ENCODE results near the gene LIN28B.

LIN28B gene

DNA sequence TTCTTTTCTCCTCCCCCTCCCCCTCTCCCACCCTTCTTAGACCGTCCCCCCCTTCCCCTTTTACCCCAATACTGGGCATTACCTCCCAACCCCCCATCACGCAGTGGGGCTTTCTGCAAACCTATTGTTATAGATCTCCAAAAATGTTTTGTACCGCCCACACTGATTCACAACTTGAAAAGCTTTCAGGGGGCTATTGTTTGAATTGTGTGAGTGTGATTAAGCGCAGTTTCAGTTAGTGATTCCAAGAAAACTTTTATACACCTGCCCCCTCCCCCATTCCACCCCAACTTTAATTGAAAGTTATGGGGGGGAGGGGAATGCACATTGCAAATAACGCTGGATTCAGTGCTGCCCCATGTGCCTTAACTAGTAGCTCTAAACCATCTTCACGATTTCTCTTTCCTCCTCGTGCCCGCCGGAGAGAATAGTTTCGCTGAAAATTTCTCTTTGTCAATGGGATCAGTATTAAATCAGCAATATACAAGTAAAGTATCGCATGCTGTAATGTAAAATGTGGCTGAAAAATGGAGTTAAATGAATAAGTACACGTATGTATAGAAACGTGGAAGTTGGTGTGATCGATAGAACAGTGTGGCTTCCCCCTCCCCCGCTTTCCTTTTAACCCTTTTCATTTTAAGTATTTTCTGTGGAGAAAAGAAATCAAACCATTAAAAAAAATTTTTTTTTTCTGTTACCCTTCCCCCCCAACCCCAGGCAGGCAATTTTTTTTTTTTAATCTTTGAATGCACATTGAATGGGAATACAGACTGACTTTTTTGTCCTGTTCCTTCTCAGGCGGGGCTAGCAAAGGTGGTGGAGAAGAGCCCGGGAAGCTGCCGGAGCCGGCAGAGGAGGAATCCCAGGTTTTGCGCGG lies 632 bp downstream of the LIN28B start:
- Histone ChIP-seq H3K4me1 (ENCODE audit: control insufficient read depth, insufficient read depth, low read length) (peaks cover 3% of the 10 kb centered on the region; the same call in 1 of the 2 replicates), H3K9me3 (ENCODE audit: control insufficient read depth, insufficient read depth, low read depth, low read length) (no peaks in the 10 kb centered on the region), H3K36me3 (ENCODE audit: control insufficient read depth in 2 of 2, insufficient read depth in 1 of 2, low read length in 2 of 2) (peaks cover 0 to 3% of the 10 kb centered on the region in 2 experiments; a peak in 2 of 3 replicates), H3K4me3 (ENCODE audit: low read depth, low read length) (peak overlapping the region; percentile 80), H3K27ac (ENCODE audit: extremely low read depth, low read depth, low read length) (peak overlapping the region; percentile 85)
- CTCF ChIA-PET = interaction anchor here (0.7 to 7.2 kb wide), 4 partner anchors 17 to 120 kb away, joined by 3 to 41 read pairs (median 4); no protein-coding TSS in a partner anchor
- POLR2A ChIA-PET = interaction anchor here (0.7 to 2.6 kb wide), 8 partner anchors 8 to 1368 kb away, joined by 3 to 10 read pairs (median 6); partner anchors contain the start of genes ATG5 and HACE1
- TF ChIP-seq ZNF335 (tag by site-specific recombination; conservative IDR thresholded peaks at IDR 0.05) (0 out of 2 replicates have a peak, but pooled peaks have one; percentile 20), IKZF3 (tag by site-specific recombination; IDR thresholded peaks at IDR 0.05) (peak; percentile 87; the same call in 1 of the 2 replicates), ZNF549 (tag by site-specific recombination; IDR thresholded peaks at IDR 0.05) (no peak), ZNF221 (tag by site-specific recombination; IDR thresholded peaks at IDR 0.05; ENCODE audit: borderline replicate concordance) (no peak), ZNF2 (tag by site-specific recombination; IDR thresholded peaks at IDR 0.05) (peak; percentile 17; the same call in 1 of the 2 replicates), ZFP41 (tag by site-specific recombination; IDR thresholded peaks at IDR 0.05; ENCODE audit: borderline replicate concordance) (no peak), ZNF366 (tag by site-specific recombination; conservative IDR thresholded peaks at IDR 0.05) (peak; percentile 64; the same call in 1 of the 2 replicates), PRDM1 (tag by site-specific recombination; IDR thresholded peaks at IDR 0.05) (peak; percentile 92), ZBTB20 (tag by site-specific recombination; IDR thresholded peaks at IDR 0.05) (peak; percentile 92), ZNF501 (tag by site-specific recombination; IDR thresholded peaks at IDR 0.05) (no peak; the same call in 1 of the 2 replicates), ZNF341 (tag by site-specific recombination; IDR thresholded peaks at IDR 0.05; ENCODE audit: low read depth) (peak; percentile 64; the same call in 1 of the 2 replicates)
- TF ChIP-seq, protein P1, sequence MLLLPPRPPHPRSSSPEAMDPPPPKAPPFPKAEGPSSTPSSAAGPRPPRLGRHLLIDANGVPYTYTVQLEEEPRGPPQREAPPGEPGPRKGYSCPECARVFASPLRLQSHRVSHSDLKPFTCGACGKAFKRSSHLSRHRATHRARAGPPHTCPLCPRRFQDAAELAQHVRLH (tag by site-specific recombination; IDR thresholded peaks at IDR 0.05) = peak; percentile 10; the same call in 1 of the 2 replicates
- TF ChIP-seq, protein P2, sequence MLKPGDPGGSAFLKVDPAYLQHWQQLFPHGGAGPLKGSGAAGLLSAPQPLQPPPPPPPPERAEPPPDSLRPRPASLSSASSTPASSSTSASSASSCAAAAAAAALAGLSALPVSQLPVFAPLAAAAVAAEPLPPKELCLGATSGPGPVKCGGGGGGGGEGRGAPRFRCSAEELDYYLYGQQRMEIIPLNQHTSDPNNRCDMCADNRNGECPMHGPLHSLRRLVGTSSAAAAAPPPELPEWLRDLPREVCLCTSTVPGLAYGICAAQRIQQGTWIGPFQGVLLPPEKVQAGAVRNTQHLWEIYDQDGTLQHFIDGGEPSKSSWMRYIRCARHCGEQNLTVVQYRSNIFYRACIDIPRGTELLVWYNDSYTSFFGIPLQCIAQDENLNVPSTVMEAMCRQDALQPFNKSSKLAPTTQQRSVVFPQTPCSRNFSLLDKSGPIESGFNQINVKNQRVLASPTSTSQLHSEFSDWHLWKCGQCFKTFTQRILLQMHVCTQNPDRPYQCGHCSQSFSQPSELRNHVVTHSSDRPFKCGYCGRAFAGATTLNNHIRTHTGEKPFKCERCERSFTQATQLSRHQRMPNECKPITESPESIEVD (tag by site-specific recombination; IDR thresholded peaks at IDR 0.05) = peak; percentile 40; the same call in 1 of the 2 replicates
- TF ChIP-seq, protein P3, sequence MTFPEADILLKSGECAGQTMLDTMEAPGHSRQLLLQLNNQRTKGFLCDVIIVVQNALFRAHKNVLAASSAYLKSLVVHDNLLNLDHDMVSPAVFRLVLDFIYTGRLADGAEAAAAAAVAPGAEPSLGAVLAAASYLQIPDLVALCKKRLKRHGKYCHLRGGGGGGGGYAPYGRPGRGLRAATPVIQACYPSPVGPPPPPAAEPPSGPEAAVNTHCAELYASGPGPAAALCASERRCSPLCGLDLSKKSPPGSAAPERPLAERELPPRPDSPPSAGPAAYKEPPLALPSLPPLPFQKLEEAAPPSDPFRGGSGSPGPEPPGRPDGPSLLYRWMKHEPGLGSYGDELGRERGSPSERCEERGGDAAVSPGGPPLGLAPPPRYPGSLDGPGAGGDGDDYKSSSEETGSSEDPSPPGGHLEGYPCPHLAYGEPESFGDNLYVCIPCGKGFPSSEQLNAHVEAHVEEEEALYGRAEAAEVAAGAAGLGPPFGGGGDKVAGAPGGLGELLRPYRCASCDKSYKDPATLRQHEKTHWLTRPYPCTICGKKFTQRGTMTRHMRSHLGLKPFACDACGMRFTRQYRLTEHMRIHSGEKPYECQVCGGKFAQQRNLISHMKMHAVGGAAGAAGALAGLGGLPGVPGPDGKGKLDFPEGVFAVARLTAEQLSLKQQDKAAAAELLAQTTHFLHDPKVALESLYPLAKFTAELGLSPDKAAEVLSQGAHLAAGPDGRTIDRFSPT (tag by site-specific recombination; IDR thresholded peaks at IDR 0.05) = 0 out of 2 replicates have a peak, but pooled peaks have one; percentile 1
- TF ChIP-seq, protein P4, sequence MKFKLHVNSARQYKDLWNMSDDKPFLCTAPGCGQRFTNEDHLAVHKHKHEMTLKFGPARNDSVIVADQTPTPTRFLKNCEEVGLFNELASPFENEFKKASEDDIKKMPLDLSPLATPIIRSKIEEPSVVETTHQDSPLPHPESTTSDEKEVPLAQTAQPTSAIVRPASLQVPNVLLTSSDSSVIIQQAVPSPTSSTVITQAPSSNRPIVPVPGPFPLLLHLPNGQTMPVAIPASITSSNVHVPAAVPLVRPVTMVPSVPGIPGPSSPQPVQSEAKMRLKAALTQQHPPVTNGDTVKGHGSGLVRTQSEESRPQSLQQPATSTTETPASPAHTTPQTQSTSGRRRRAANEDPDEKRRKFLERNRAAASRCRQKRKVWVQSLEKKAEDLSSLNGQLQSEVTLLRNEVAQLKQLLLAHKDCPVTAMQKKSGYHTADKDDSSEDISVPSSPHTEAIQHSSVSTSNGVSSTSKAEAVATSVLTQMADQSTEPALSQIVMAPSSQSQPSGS (tag by site-specific recombination; IDR thresholded peaks at IDR 0.05; ENCODE audit: low read depth) = no peak
- TF ChIP-seq, protein P5, sequence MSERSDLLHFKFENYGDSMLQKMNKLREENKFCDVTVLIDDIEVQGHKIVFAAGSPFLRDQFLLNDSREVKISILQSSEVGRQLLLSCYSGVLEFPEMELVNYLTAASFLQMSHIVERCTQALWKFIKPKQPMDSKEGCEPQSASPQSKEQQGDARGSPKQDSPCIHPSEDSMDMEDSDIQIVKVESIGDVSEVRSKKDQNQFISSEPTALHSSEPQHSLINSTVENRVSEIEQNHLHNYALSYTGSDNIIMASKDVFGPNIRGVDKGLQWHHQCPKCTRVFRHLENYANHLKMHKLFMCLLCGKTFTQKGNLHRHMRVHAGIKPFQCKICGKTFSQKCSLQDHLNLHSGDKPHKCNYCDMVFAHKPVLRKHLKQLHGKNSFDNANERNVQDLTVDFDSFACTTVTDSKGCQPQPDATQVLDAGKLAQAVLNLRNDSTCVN (tag by site-specific recombination; optimal IDR thresholded peaks at IDR 0.05) = peak; percentile 16
- TF ChIP-seq, protein P6, sequence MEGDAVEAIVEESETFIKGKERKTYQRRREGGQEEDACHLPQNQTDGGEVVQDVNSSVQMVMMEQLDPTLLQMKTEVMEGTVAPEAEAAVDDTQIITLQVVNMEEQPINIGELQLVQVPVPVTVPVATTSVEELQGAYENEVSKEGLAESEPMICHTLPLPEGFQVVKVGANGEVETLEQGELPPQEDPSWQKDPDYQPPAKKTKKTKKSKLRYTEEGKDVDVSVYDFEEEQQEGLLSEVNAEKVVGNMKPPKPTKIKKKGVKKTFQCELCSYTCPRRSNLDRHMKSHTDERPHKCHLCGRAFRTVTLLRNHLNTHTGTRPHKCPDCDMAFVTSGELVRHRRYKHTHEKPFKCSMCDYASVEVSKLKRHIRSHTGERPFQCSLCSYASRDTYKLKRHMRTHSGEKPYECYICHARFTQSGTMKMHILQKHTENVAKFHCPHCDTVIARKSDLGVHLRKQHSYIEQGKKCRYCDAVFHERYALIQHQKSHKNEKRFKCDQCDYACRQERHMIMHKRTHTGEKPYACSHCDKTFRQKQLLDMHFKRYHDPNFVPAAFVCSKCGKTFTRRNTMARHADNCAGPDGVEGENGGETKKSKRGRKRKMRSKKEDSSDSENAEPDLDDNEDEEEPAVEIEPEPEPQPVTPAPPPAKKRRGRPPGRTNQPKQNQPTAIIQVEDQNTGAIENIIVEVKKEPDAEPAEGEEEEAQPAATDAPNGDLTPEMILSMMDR (tag by site-specific recombination; IDR thresholded peaks at IDR 0.05) = 0 out of 2 replicates have a peak, but pooled peaks have one; percentile 9
- TF ChIP-seq, protein P7, sequence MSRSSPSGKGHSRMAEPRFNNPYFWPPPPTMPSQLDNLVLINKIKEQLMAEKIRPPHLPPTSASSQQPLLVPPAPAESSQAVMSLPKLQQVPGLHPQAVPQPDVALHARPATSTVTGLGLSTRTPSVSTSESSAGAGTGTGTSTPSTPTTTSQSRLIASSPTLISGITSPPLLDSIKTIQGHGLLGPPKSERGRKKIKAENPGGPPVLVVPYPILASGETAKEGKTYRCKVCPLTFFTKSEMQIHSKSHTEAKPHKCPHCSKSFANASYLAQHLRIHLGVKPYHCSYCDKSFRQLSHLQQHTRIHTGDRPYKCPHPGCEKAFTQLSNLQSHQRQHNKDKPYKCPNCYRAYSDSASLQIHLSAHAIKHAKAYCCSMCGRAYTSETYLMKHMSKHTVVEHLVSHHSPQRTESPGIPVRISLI (tag by site-specific recombination; IDR thresholded peaks at IDR 0.05) = peak; percentile 94
- TF ChIP-seq, protein P8, sequence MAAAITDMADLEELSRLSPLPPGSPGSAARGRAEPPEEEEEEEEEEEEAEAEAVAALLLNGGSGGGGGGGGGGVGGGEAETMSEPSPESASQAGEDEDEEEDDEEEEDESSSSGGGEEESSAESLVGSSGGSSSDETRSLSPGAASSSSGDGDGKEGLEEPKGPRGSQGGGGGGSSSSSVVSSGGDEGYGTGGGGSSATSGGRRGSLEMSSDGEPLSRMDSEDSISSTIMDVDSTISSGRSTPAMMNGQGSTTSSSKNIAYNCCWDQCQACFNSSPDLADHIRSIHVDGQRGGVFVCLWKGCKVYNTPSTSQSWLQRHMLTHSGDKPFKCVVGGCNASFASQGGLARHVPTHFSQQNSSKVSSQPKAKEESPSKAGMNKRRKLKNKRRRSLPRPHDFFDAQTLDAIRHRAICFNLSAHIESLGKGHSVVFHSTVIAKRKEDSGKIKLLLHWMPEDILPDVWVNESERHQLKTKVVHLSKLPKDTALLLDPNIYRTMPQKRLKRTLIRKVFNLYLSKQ (tag by site-specific recombination; IDR thresholded peaks at IDR 0.05; ENCODE audit: borderline replicate concordance) = no peak

Measured in HEK293 (cell line).